Progenitor cell of endocrine pancreas (in vitro differentiated cells): ENCODE data around the gene ARHGAP18. TPM values are rescaled to one million over a fixed set of nuclear protein-coding genes. Genes with fewer than 3 reads are reported as not detected.
A peak's percentile ranks its signal among the peaks of the same experiment; 100 is the strongest.

ENCODE experiments used
- DNase-seq: peaks from one replicate; pipeline ENCODE4 v3.0.0; 2021; ENCODE audit warnings: low spot score; ENCODE audit not compliant: unreplicated experiment
- H3K27ac Mint-ChIP-seq: 2 replicates; pipeline ENCODE4 v1.8.0; 2021; ENCODE audit warnings: mild to moderate bottlenecking, moderate library complexity, mixed read lengths
- H3K27me3 Mint-ChIP-seq: 2 replicates; pipeline ENCODE4 v1.8.0; 2021; ENCODE audit warnings: mixed read lengths
- H3K36me3 Mint-ChIP-seq: 2 replicates; pipeline ENCODE4 v1.8.0; 2022; ENCODE audit warnings: mixed read lengths; ENCODE audit not compliant: insufficient read depth
- H3K4me1 Mint-ChIP-seq: 2 replicates; pipeline ENCODE4 v1.8.0; 2021; ENCODE audit warnings: low read depth, mixed read lengths
- H3K4me3 Mint-ChIP-seq: 2 replicates; pipeline ENCODE4 v1.8.0; 2021; ENCODE audit warnings: low read depth, mild to moderate bottlenecking, moderate library complexity, mixed read lengths
- H3K9me3 Mint-ChIP-seq: 2 replicates; pipeline ENCODE4 v1.8.0; 2021; ENCODE audit warnings: low read depth, mixed read lengths
- total RNA-seq: library from RNA; stranded (reverse); gene quantifications from 2 replicates; pipeline ENCODE4 v1.2.1, GENCODE V29; 2021
- TF ChIP-seq, protein P1 (sequence below): fragments of 200-600 bp; sonication (generic); IDR thresholded peaks from one replicate; pipeline ENCODE4 v1.5.0; 2021; ENCODE audit warnings: antibody characterized with exemption, mild to moderate bottlenecking; ENCODE audit not compliant: unreplicated experiment

Gene ARHGAP18
- total RNA-seq, 1 donor from 2014 or later: 26.9 TPM

DNA sequence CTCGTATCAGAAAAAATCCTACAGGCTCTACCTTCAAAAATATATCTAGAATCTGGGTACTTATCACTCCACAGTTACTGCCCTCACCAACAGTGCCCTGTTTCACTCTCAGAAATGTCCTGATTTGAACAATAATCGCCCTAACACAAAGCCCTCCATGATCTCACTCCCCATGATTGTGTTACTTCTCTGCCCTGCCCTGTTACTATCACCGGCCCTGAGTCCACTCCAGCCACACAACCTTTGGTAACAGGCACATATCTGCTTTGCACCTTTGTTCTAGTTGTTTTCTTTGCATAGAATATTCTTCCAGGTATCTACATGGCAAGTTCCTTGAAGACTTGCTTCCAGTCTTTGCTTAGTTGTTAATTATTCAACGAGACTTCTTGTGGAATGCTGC lies 142.0 kb downstream of the ARHGAP18 start:
- Mint-ChIP-seq H3K27ac (no peak overlapping the region), H3K4me1 (no peaks in the 10 kb centered on the region), H3K36me3 (peaks cover 22% of the 10 kb centered on the region), H3K4me3 (no peak overlapping the region), H3K27me3 (no peaks in the 10 kb centered on the region), H3K9me3 (peaks cover 8% of the 10 kb centered on the region)
- DNase-seq: no peak
- TF ChIP-seq, protein P1, sequence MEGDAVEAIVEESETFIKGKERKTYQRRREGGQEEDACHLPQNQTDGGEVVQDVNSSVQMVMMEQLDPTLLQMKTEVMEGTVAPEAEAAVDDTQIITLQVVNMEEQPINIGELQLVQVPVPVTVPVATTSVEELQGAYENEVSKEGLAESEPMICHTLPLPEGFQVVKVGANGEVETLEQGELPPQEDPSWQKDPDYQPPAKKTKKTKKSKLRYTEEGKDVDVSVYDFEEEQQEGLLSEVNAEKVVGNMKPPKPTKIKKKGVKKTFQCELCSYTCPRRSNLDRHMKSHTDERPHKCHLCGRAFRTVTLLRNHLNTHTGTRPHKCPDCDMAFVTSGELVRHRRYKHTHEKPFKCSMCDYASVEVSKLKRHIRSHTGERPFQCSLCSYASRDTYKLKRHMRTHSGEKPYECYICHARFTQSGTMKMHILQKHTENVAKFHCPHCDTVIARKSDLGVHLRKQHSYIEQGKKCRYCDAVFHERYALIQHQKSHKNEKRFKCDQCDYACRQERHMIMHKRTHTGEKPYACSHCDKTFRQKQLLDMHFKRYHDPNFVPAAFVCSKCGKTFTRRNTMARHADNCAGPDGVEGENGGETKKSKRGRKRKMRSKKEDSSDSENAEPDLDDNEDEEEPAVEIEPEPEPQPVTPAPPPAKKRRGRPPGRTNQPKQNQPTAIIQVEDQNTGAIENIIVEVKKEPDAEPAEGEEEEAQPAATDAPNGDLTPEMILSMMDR: no peak

DNA sequence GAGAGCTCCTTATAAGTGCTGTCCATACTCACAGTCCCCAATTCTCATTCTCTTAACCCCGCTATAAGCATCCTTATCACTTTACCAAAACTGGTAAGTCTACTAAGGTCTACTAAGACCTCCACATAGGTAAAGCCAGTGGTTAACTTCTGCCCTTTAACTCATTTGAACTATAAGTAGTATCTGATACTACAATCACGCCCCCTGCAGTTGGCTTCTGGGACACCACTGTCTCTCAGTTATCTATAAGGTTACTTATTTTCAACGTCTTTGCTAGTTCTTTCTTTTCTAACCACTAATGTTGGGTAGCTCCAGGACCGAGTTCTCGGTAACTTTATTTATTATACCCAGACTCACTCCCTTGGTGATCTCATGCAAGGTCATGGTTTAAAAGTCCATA lies 142.6 kb downstream of the ARHGAP18 start:
- no peaks in the 10 kb centered on the region for H3K27me3 Mint-ChIP-seq
- no peak overlapping the region for H3K27ac Mint-ChIP-seq
- H3K36me3 Mint-ChIP-seq: peaks cover 21% of the 10 kb centered on the region
- no peak overlapping the region for H3K4me3 Mint-ChIP-seq
- peaks cover 8% of the 10 kb centered on the region for H3K9me3 Mint-ChIP-seq
- H3K4me1 Mint-ChIP-seq: no peaks in the 10 kb centered on the region
- TF ChIP-seq, protein P1: peak; percentile 40
- DNase-seq: no peak

DNA sequence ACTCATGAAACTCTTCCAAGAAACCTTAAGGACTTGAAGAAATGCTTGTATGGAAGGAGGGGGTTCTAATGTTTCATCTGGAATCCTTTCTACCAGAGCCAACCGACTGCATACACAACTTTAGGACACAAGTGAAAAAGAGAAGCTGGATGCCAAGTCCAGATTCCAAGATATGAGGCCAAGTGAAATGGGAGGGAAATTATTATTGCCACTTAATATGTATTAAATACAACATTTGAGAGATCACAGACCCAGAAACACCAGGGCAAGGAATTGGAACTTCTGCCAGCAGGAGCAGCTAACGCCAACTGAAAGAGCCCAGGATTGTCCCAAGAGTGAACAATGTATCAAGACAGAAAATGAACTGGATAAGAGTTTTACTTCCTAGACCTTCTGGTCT lies 144.2 kb downstream of the ARHGAP18 start:
- no peak for DNase-seq
- TF ChIP-seq, protein P1: no peak
- H3K9me3 Mint-ChIP-seq: no peaks in the 10 kb centered on the region
- no peak overlapping the region for H3K27ac Mint-ChIP-seq
- H3K4me1 Mint-ChIP-seq: no peaks in the 10 kb centered on the region
- H3K27me3 Mint-ChIP-seq: no peaks in the 10 kb centered on the region
- H3K4me3 Mint-ChIP-seq: no peak overlapping the region
- H3K36me3 Mint-ChIP-seq: peaks cover 8% of the 10 kb centered on the region

DNA sequence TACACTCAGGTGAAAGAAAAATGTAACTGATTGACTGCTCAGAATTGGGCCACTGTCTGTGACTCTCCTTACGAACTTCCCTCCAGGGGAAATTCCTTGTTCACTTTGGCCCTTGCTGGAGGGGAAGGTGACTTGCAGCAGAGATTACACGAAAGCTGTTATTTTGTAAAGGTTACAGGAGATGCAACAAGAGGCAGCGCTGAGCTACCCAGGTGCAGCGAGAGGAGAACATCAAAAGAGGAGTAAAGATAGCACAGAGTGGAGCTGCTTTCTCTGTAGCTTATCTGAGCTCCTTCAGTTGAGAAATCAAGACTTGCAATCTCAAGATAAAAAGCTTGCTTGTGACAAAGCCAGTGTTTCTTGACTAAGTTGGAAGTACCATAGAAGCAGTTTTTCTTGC lies 144.6 kb downstream of the ARHGAP18 start:
- Mint-ChIP-seq H3K9me3 (no peaks in the 10 kb centered on the region), H3K27me3 (no peaks in the 10 kb centered on the region), H3K4me1 (no peaks in the 10 kb centered on the region), H3K4me3 (no peak overlapping the region), H3K27ac (no peak overlapping the region), H3K36me3 (peaks cover 5% of the 10 kb centered on the region)
- no peak for DNase-seq
- TF ChIP-seq, protein P1: no peak

DNA sequence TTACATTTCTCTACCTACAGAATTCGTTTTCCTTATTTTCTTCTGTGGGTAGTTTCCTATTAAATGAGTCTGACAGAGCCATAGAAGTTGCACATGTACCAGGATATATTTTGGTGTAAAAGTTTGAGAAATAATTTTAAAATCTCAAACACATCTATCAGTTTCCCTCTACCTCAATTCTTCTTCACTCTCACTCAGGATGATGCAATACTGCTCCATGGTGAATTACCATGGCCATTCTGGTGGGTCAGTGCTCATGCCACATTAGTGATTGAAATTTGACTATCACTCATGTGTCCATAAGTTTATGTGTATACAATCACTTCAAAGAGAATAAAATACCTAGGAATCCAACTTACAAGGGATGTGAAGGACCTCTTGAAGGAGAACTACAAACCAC lies 151.7 kb downstream of the ARHGAP18 start:
- H3K4me1 Mint-ChIP-seq: peaks cover 2% of the 10 kb centered on the region
- TF ChIP-seq, protein P1: no peak
- no peak overlapping the region for H3K27ac Mint-ChIP-seq
- no peaks in the 10 kb centered on the region for H3K9me3 Mint-ChIP-seq
- DNase-seq: no peak
- peaks cover 2% of the 10 kb centered on the region for H3K36me3 Mint-ChIP-seq
- no peak overlapping the region for H3K4me3 Mint-ChIP-seq
- H3K27me3 Mint-ChIP-seq: no peaks in the 10 kb centered on the region
